Brain microvascular endothelial cell (primary cell): Measurements from ENCODE around the gene TTC34.

Experiments used
- DNase-seq: peaks from one replicate; pipeline ENCODE4 v3.0.0-alpha.2; 2020
- H3K27ac ChIP-seq: fragments of 250-450 bp; sonication (Bioruptor Pico); 2 replicates; pipeline ENCODE4 v1.5.1; 2020; ENCODE audit warnings: mild to moderate bottlenecking, moderate library complexity
- H3K27me3 ChIP-seq: fragments of 250-450 bp; sonication (Bioruptor Pico); replicated peaks from 2 replicates; pipeline ENCODE4 v1.5.1; 2020; ENCODE audit warnings: mild to moderate bottlenecking
- H3K36me3 ChIP-seq: fragments of 250-450 bp; sonication (Bioruptor Pico); replicated peaks from 2 replicates; pipeline ENCODE4 v1.5.1; 2020; ENCODE audit warnings: mild to moderate bottlenecking
- H3K4me3 ChIP-seq: 2 replicates; pipeline ENCODE4 v1.5.1; 2011; ENCODE audit warnings: low read depth, mild to moderate bottlenecking, control low read depth, low read length, moderate library complexity
- in situ Hi-C: cut with HindIII; loops from 2 replicates; pipeline ENCODE4 v1.10.0; 2017; ENCODE audit warnings: low sequenced_read_pairs, low pct_ligation_motif_present
- TF ChIP-seq, protein P1 (sequence below): IDR thresholded peaks from 2 replicates; pipeline ENCODE4 v1.5.1; 2011; ENCODE audit warnings: low read depth, mild to moderate bottlenecking, moderate library complexity, low read length, control low read depth, inconsistent platforms; ENCODE audit errors: missing control alignments

Gene TTC34

GRCh38 chr1:2825487-2826189 lies 24.1 kb upstream of the TTC34 start:
- no peaks in the 10 kb centered on the region for H3K27me3 ChIP-seq
- DNase-seq: no peak
- in situ Hi-C loops: no loop called here
- no peaks in the 10 kb centered on the region for H3K36me3 ChIP-seq
- no peak overlapping the region for H3K4me3 ChIP-seq
- TF ChIP-seq, protein P1, sequence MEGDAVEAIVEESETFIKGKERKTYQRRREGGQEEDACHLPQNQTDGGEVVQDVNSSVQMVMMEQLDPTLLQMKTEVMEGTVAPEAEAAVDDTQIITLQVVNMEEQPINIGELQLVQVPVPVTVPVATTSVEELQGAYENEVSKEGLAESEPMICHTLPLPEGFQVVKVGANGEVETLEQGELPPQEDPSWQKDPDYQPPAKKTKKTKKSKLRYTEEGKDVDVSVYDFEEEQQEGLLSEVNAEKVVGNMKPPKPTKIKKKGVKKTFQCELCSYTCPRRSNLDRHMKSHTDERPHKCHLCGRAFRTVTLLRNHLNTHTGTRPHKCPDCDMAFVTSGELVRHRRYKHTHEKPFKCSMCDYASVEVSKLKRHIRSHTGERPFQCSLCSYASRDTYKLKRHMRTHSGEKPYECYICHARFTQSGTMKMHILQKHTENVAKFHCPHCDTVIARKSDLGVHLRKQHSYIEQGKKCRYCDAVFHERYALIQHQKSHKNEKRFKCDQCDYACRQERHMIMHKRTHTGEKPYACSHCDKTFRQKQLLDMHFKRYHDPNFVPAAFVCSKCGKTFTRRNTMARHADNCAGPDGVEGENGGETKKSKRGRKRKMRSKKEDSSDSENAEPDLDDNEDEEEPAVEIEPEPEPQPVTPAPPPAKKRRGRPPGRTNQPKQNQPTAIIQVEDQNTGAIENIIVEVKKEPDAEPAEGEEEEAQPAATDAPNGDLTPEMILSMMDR: no peak
- H3K27ac ChIP-seq: no peak overlapping the region

DNA sequence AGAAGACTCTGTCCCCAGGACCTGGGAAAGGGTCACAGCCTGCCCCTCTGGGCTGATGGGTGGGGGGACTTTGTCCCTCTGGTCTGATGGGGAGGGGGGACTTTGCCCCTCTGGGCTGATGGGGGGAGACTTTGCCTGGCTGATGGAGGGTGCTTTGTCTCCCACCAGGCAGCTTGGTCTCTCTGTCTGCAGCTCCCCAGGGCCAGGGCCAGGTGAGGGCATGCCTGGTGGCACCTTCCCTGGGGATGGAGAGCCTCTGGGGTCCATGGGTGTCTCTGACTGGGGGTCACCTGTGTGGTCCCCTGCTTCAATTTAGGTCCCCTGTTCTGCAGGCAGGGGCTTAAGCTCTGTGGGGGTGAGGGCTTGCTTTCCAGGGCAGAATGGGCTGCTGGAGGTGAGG lies 23.5 kb upstream of the TTC34 start:
- TF ChIP-seq, protein P1: no peak
- in situ Hi-C loops: no loop called here
- Histone ChIP-seq H3K4me3 (no peak overlapping the region), H3K36me3 (no peaks in the 10 kb centered on the region), H3K27me3 (no peaks in the 10 kb centered on the region), H3K27ac (no peak overlapping the region)
- no peak for DNase-seq

- Histone ChIP-seq H3K27me3 (no peaks in the 10 kb centered on the region), H3K4me3 (no peak overlapping the region), H3K36me3 (no peaks in the 10 kb centered on the region), H3K27ac (no peak overlapping the region)
- TF ChIP-seq, protein P1: no peak
- in situ Hi-C loops: no loop called here
- DNase-seq: no peak
Measured at GRCh38 chr1:2823921-2824610, 22.6 kb upstream of the TTC34 start.

DNA sequence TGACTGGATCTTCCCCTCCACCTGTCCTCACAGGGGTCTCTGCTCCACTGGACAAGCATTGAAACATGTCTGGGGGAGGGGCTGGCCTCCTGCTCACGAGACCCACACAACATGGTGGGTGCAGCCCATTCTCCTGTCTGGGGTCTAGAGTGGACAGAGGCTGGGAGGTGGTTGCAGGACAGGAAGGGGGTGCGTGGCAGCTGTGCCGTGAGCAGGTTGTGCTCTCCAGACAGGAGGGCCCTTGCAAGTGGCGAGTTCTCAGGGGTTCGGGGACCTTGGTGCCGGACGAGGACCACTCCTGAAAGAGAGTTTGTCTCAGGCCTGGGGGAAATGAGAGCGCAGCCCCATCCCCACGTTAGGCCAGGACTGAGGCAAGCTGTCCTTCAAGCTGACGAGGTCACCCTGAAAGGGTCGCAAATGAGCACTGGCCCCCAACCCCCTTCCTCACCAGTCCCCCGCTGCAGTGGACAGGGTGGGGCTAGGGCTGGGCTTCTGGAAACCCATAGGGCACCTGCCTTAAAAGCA lies 21.2 kb upstream of the TTC34 start:
- Histone ChIP-seq H3K27ac (no peak overlapping the region), H3K36me3 (no peaks in the 10 kb centered on the region), H3K27me3 (no peaks in the 10 kb centered on the region), H3K4me3 (no peak overlapping the region)
- in situ Hi-C loops: no loop called here
- TF ChIP-seq, protein P1: no peak
- DNase-seq: no peak

DNA sequence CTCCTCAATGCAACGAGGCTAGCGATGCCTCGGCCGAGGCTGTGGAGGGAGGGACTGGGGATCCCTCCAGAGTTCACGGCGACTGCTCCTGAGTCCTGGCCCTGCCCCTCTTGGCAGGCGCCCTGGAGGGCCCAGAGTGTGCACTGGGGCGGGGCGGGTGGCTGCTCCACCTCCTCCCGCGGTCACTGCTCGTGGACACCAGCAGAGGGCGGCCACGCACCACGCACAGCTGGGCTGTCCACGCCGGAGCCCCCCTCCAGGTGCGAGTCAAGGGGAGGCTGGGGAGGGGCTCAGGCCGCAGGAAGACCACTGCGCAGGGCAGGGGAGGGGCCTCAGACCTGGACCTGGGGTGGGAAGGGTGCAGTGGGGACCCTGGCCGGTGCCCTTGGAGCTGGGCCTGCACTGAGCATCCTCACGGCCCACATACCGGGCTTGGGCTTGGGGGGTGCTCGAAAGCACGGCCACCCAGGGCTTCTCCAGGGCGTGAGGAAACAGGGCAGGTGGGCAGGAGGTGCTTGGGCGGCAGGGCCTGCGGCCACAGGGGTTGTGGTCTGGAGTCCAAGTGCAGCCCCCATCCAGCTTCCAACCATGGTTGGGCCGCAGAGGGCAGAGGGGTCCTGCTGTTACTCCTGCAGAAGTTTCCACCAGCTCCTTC lies 20.6 kb upstream of the TTC34 start:
- no peaks in the 10 kb centered on the region for H3K27me3 ChIP-seq
- no peaks in the 10 kb centered on the region for H3K36me3 ChIP-seq
- no peak overlapping the region for H3K4me3 ChIP-seq
- H3K27ac ChIP-seq: no peak overlapping the region
- TF ChIP-seq, protein P1: no peak
- DNase-seq: no peak
- in situ Hi-C loops: no loop called here
